Kidney glomerular epithelial cell (primary cell): ENCODE measurements around the gene AAK1.
"Not testable (repeated sequence)": the region's sequence is repeated elsewhere in the genome, so short reads cannot be mapped to it uniquely, and the experiment has no call there.

Source experiments
- DNase-seq: peaks from one replicate; lab custom pipeline; 2025; lab: John Stamatoyannopoulos, UW

The AAK1 gene

DNA sequence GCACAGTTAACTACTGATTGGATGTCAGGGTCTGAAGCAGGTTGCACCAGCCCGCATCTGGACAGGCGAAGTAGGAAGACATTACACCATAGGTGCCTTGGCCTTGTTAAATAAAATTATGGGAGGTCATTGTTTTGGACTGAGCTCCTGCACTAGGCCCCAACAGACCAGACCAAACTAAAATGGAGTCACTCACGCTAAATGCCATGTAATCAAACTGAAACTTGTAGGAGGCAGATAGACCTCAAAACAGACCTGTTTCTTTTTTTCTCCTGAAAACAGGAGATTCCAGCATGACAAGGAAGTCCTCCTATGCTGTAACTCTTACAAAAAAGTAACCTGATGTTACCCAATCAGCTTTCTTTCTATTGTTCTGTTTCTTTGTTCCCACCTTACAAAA, 190.9 kb downstream of the AAK1 start:
- no peak for DNase-seq

DNA sequence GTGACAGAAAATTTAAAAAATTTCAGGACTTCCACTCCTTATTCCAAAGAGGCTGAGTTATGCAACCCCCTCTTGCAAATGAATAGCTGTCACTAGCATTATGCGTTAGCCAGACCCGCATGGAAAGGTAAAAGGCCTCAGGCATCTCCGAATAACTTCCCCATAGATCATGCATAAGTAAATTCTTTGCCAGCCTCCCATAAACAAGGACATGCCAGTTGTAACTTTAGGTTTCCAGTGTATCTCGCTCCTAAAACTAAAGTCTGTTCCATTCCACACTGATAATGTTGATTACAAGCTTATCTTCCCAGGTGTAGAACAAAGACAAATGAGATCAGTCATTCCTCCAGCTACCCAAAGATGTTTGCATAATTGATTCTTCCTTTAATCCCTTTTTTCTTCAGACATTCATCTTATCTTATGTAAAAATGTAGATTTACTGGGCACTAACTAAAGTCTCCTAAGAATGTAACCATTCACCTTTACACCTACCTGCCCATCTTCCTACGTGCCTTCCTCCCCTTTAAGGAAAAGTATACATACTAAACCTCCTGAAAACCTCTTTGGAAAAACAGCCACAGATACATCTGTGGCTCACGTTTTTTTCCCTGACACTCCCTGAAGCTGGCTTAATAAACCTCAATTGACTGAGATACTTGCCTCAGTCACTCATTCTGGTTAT, 192.7 kb downstream of the AAK1 start:
- no peak for DNase-seq

DNA sequence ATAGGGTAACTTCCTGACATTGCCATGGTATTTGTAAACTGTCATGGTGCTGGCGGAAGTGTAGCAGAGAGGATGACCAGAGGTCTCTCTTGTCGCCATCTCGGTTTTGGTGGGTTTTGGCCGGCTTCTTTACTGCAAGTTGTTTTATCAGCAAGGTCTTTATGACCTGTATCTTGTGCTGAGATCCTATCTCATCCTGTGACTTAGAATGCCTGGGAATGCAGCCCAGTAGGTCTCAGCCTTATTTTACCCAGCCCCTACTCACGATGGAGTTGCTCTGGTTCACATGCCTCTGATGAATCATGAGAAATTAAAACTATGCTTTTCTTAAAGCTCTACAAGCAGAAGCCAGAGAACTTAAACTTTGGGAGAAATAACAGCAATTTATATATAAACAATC, 193.6 kb downstream of the AAK1 start:
- DNase-seq, result no peak

DNA sequence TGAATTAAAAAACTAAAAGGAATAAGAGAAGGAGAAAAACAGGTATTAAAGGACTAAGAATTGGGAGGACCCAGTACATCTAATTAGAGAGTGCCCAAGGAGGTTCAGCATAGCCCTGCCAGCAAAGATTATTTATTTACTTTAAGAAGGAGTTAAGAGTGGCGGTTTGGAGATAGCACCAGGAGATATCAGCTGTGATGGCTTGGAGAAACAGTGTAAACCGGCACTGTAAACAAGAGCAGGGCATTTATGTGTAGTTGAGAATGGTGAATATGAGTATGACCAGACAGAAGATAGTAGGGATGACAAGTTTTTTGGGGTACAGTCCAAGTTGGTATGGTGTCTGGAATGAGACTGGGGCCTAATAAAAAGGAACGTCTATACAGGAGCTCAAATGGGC, 199.9 kb downstream of the AAK1 start:
- DNase-seq, result not testable (repeated sequence)

DNA sequence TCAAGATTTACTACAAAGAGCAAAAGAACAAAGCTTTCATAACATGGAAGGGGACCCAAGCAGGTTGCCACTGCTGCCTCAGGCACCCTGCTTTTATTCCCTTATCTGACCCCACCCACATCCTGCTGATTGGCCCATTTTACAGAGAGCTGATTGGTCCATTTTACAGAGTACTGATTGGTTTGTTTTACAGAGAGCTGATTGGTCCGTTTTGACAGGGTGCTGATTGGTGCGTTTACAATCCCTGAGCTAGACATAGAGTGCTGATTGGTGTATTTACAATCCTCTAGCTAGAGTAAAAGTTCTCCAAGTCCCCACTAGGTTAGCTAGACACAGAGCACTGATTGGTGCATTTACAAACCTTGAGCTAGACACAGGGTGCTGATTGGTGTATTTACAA, 204.0 kb downstream of the AAK1 start:
- not testable (repeated sequence) for DNase-seq

DNA sequence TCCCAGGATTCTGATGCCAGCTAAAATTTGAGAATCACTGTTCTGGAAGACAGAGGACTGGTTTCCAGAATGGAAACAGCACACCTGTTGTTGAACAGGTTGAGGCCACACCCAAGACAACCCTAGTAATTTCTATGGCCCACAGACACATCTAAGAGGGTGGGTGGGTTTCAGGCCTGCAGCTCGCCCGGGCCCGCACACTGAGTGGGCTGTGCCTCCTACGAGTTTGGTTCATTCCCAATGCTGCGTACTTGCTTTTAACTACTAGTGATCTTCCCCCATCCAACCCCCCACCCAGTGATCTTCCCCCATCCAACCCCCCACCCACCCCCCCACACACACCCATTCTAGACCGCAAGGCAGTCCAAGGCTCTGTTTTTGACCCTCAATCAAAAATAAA, 205.0 kb downstream of the AAK1 start:
- no peak for DNase-seq

DNA sequence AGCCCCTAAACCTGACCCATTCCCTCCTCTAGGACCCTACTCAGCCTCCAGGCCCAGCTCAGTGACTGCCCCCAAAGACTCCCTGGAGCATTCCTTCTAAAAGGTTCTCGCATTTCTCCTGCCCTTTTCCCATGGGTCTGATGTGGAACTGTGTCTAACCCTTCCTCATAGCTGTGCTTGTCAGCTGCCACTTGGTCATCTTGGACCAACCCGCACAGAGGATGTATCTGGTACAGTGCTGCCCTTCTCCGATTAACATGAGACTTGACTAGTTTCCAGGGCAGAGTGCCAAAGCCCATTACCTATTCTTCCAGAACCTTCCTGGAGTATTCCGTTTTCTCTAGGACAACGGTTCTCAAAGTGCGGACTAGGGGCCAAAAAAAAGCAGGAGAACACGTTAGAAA, 205.8 kb downstream of the AAK1 start:
- DNase-seq, result no peak

DNA sequence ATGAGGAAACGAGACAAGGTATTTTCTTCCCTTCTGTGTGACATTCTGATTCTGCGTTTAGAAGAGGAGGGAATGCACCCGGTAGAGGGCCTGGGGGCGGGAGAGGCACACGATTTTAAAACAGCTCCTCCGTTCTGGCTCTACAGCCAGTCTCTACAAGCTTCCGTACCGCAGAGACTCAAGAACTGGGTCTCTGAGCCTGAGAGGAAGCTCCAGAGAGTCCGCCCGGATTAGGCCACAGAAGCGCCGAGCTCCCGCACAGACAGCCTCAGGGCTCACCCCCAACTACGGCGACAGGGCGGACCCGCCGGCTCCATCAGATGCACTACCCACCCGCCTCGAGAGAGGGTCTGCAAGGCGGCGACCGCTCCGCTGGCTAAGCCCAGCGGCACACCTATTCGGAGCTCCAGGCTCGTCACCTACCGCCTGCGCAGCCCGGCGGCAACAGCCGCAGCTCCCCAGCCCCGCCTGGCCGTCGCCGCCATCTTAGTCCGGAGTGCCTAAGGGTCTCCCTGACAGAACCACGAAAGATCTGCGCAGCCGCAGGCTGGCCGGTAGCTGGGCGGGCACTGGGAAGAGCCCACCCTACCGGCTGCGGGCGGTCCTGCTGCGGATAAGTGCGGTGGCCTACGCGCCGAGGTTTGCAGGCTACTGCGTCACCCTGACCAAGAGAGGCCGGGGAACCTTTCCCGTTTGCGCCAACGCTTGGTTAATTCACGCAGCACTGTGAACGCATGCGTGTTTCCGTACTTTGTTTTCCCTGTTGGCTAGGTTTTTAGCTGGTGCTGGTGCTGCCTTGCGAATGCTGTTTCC, 206.4 kb downstream of the AAK1 start, which contains the start of gene NFU1:
NFU1 (minus strand) TSS at position 498 of the 813 bp plus-strand sequence; CDS start at position 485, 13 bp downstream.
- peak; percentile 87 for DNase-seq

DNA sequence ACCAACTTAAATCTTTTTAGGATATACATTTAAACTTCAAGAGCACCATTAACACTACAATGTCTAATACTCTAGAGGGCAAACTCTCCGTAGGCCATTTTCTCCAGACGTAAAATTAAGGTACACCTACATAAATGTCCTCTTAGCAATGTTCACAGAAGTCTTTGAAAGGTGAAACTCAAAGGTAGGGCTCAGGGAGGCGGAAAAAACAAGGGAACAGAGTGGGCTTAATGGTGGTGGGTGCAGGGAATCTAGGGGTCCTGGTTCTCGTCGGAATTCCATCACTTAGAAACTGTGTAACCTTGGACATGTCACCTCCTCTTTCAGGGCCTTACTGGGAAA, 207.0 kb downstream of the AAK1 start:
- DNase-seq, result peak; percentile 36

DNA sequence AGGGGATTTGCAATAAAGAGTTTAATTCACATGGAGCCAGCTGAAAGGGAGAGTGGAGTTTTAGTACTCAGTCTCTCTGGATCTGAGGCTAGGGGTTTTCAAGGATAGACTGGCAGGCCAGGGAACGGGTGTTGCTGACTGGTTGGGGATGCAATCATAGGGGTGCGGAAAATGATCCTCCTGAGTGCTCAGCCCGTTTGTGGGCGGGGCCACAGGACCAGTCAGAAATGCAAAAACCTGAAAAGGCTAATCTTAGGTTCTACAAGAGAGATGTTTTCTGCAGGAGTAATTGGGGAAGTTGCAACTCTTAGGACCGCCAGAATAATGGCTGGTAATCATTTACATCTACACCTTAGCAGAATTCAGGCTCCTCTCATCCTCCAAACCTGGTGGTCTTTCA, 208.8 kb downstream of the AAK1 start:
- no peak for DNase-seq

DNA sequence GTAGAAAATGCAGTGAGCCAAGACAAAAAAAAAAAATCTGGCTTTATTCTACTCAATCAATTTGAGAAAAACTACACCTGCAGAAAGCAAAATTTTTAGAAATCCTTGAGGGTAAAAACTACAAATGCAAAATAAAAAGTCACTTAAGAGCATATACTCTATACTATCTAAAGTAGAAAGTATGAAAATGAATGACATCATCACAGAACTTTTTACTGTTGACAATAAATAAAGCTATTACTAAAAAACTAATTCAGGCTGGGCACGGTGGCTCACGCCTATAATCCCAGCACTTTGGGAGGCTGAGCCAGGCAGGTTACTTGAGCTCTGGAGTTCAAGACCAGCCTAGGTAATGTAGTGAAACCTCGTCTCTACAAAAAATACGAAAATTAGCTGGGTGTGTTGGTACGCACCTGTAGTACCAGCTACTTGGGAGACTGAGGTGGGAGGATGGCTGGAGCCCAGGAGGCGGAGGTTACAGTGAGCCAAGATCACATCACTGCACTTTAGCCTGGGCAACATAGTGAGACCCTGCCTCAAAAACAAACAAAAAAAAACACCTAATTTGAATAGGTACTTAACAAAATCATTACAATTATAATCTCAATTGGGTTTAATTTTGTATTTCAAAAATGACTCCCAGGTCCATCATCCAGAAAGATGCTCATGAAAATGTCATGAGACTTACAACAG, 213.9 kb downstream of the AAK1 start:
- no peak for DNase-seq

DNA sequence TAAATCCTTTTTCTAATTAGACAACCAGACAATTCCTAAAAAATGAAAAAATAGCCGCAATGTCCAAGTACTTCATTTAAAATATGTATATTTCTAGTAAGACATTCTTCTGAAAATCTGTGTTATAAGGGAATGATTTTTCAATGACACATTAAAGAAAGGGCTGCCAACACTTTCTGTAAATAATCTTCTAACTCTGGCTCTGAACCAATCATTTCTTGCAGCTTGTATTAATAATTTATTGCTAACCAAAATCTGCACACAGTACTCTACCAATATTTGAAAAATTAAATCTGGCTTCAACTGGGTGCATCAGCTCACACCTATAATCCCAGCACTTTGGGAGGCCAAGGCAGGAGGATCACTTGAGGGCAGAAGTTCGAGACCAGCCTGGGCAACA, 214.6 kb downstream of the AAK1 start:
- DNase-seq, result peak; percentile 7

DNA sequence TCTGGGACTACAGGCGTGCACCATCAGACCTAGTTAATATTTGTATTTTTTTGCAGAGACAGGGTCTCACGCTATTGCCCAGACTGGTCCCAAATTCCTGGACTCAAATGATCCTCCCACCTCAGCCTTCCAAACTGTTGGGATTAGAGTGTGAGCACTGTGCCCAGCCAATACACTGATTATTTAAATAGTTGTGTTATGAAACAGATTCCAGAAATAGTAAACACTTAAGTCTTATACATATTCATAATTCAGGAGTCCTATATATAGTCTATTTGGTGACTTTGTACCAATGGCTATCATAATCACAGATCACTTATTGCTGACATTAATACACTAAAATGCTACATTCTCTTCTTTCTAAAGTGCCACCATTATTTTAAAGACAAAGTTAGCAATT, 219.1 kb downstream of the AAK1 start:
- no peak for DNase-seq

DNA sequence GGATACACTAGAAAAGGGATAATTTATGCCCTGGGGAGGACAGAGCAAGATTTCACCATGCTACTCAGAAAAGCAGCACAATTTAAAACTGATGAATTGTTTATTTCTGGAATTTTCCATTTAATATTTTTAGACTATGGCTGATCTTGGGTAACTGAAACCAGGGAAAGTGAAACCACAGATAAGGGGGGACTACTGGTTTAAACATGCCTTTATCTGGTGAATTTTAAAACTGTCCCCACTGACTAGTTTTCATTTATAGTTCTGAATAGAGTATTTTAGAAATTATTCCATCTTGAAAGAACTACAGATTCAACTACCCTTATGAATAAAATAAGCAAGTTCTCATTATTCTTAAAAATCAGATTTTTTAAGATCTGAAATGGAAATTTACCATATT, 221.3 kb downstream of the AAK1 start:
- no peak for DNase-seq

DNA sequence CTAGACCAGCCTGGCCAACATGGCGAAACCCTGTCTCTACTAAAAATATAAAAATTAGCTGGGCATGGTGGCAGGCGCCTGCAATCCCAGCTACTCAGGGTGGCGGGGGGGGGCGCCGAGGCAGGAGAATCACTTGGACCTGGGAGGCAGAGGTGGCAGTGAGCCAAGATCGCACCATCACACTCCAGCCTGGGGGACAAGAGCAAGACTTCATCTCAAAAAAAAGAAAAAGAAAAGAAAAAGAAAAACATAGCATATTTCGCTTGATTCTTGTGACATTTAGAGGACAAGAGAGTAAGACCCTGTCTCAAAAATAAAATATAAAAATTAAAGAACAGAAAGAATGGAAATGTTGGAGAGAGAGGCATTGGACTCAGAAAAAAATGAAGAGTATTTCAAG, 224.4 kb downstream of the AAK1 start:
- not testable (repeated sequence) for DNase-seq

DNA sequence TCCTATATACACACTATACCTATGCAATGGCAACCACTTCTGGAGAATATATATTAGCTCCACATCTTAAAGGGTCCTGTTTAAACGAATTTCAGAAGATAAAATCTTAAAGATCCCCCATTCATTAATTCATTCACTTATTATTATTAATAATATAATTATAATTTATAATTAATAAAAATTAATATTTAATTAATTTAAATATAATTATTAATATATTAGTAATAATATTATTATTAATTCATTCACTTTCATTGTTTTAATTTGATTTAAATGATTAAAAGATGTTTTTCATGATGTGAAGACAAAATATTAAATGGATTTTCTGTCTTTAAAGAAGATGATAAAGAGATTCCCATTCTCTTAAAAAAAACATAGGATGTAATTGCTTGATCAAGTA, 227.4 kb downstream of the AAK1 start:
- no peak for DNase-seq
